ENCODE data around the gene APOD.
"Not testable (repeated sequence)": the region's sequence is repeated elsewhere in the genome, so short reads cannot be mapped to it uniquely, and the experiment has no call there.

APOD gene

GRCh38 chr3:195617784-195618659 lies 34.3 kb upstream of the APOD start:
- not testable (repeated sequence) for DNase-seq

- not testable (repeated sequence) for DNase-seq
Observed at GRCh38 chr3:195617134-195617533, 33.4 kb upstream of the APOD start.

- DNase-seq = no peak
Observed at GRCh38 chr3:195616681-195617080, 32.9 kb upstream of the APOD start.

GRCh38 chr3:195615952-195616537 lies 32.3 kb upstream of the APOD start:
- not testable (repeated sequence) for DNase-seq

- not testable (repeated sequence) for DNase-seq
Observed at GRCh38 chr3:195614672-195615504, 31.1 kb upstream of the APOD start.

GRCh38 chr3:195613468-195614069 lies 29.8 kb upstream of the APOD start:
- no peak for DNase-seq

GRCh38 chr3:195612075-195612800 lies 28.5 kb upstream of the APOD start:
- no peak for DNase-seq

GRCh38 chr3:195609229-195609628 lies 25.5 kb upstream of the APOD start:
- no peak for DNase-seq

- not testable (repeated sequence) for DNase-seq
Observed at GRCh38 chr3:195601785-195602184, 18.0 kb upstream of the APOD start.

GRCh38 chr3:195601382-195601781 lies 17.6 kb upstream of the APOD start:
- no peak for DNase-seq

- DNase-seq = not testable (repeated sequence)
Observed at GRCh38 chr3:195599926-195600325, 16.2 kb upstream of the APOD start.

GRCh38 chr3:195599516-195599915 lies 15.8 kb upstream of the APOD start:
- DNase-seq = not testable (repeated sequence)

- DNase-seq = no peak
Observed at GRCh38 chr3:195597848-195598247, 14.1 kb upstream of the APOD start.

GRCh38 chr3:195597229-195597628 lies 13.5 kb upstream of the APOD start:
- no peak for DNase-seq

GRCh38 chr3:195596765-195597171 lies 13.0 kb upstream of the APOD start:
- no peak for DNase-seq

GRCh38 chr3:195595785-195596531 lies 12.2 kb upstream of the APOD start:
- DNase-seq = no peak

- no peak for DNase-seq
Observed at GRCh38 chr3:195591852-195592251, 8.1 kb upstream of the APOD start.

- DNase-seq = no peak
Observed at GRCh38 chr3:195591220-195591619, 7.5 kb upstream of the APOD start.

GRCh38 chr3:195590381-195590780 lies 6.6 kb upstream of the APOD start:
- not testable (repeated sequence) for DNase-seq

- not testable (repeated sequence) for DNase-seq
Observed at GRCh38 chr3:195589796-195590195, 6.1 kb upstream of the APOD start.

- DNase-seq = no peak
Observed at GRCh38 chr3:195587824-195588223, 4.1 kb upstream of the APOD start.

GRCh38 chr3:195587406-195587805 lies 3.7 kb upstream of the APOD start:
- no peak for DNase-seq

Data from NCI-H526 treated with DMSO at 0.1 percent for 48 hours (cell line).